GM21528 (cell line): Measurements from ENCODE around the gene COL5A2.

Experiments
- ATAC-seq: cut with Tn5 transposase; IDR thresholded peaks from one replicate; pipeline ENCODE4 v1.9.1; 2021; ENCODE audit warnings: mild to moderate bottlenecking, moderate library complexity; ENCODE audit not compliant: unreplicated experiment, low FRiP score

The COL5A2 gene

DNA sequence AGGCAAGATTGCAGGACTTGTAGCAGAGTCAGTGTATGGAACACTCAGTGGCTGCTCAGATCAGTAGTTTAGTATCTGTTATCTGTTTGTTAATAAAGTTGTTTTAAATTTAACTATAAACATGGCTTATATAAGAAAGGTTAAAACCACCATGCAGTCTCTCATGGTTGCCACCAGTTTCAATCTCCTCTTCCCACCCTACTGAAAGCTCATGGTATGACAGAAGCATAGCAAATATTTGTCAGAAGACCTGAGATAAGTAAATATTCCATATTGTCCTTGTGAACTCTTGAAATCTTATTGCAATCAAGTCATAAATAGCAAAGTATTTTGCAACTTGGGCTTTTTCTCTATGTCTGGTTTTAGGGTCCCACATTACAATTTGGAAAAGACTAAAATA lies 2.1 kb upstream of the COL5A2 start:
- no peak for ATAC-seq

DNA sequence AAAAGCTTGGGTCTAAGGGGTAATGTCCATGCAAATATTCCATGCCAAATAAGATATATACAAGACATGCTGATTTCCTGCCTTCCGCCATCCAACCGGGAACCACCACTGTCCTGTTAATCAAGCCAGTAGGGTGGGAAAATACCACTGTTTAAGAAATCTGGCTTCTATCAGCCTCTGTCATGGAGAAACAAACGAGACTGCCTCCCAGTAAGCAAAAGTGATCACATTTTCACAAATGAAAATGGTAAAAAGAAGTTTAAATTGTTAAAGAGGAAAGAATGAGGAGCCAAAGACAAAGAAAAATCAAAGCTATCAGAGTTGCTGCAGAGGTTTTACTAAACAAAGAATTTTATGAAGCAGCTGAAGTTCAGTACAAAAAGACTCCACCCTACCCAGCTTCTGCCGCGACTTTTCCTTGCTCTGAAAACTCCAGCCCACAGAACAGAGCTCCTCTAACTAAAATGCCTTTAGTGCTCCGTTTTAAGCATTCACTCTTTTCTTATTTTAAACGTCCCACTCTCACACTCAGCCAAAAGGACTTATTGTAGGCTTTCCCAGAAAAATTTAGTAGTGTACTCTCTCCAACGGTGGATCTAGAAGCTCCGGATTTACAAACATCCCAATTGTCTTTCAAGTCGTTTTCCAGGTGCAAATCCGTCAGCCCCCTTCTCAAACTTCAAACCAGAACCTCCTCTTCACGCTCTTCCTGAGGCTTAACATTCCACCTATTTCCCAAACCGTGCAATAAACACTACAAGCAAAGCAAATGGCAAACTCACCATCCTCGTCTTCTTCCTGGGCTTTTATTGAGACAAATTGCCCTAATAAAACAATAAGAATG lies 613 bp downstream of the COL5A2 start:
- ATAC-seq, result no peak

DNA sequence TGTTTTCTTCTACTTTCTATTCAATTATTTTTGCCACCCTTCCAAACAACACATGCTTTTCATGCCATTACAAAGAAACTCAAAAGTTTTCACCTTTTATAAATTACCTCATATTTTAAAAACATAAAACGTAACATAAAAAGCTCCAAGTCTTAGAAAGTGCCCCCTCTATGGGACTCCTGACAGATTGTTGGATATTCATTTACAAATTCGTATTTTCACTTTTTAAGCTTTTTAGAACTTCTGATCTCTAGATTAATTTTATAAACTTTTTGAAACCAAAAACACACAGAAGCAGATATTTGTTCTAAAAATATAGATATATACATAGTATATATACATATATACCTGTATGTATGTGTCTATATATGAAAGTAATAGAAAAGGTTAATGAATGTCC lies 1.5 kb downstream of the COL5A2 start:
- ATAC-seq, result no peak

DNA sequence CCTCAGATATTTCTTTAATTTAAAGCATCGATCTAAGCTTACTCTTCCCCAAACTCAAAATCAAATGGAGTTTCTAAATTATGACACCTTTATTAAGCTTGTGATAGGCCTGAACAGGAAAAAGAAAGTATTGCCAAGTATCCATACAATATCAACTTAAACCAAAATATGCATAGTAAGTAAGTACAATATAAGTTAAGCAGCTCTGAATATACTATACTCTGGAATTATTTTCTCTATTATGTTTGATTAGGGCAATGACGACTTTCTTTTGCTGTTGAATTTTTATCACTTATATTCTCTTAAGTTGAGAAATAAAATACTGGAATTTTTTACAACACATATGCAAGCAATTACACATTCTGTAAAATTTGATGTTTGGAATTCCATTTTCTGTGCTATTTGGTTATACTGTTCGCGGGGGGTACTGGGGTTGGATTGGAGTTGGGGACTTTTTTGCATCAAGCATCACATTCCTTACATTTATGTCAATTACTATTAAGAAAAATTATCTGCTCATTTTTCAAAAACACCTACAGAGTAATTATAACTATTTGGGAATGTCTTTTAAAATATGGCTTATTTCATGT lies 2.2 kb downstream of the COL5A2 start:
- ATAC-seq, result no peak

DNA sequence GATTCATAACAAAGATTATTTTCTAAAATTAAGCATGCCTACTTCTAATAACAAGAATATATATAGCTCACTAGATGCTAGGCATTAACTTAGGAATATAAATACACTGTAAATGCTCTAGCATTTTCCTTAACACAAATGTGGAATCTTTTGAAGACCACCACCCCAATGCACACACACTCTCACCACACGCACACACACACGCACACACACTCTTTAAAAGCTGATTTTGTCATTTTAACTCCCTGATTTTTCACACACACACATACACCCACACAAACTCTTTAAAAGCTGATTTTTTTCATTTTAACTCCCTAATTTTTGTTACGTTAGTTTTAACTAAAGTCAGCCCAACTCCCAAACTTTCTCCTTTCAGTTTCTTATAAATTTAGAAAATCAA lies 3.0 kb downstream of the COL5A2 start:
- ATAC-seq, result no peak

DNA sequence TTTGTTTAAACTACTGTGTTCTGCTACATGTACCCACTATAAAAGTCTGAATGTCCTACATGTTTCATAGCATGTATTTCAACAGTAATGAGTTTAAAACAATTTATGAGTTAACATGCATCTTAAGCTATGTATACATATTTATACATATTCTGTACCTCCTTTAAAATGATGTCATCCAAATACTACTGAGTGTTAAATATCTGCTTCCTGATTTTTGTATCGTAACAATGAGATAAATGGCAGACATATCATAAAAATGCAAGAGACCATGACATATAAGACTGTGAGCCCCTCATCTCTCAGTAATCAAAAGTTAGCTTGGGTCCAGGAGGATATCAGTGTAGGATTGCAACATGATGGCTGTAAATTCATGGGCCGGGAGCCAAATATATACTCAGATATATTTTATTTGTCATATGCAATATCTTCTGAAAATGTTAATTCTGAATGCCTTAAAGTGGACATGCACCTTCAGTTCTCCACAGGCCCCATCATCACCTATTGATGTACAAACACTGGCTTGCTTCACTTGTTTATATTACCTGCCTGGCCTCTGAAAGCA lies 3.6 kb downstream of the COL5A2 start:
- ATAC-seq, result no peak

DNA sequence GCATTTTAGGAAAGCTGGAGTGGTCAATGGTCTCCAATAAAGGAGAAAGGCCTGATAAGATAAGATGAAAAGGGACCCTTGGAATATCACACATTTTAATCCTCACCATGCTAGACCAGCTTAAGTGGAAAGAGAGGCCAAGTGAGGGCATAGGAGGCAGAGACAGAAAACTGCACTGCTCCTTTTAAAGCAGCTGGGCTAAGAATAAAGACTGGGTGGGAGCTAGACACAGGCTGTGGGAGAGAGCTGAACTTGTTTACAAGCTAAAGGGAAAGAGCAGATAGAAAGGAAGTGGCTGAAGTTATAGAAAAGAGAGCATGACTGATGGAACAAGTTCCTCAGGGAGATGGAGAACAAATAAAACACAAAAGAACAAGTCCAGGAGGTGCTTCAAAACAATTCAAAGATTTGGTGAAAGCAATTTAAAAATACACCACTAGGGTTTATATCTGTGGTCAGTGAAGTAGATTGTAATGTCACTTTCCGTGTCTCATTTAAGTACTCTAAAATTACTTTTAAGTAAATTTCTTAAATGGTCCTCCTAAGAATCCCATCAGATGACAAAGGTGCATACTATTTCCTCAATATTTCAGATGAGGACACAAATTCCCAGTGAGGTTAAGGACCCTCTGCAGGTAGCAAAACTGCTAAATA lies 7.5 kb downstream of the COL5A2 start:
- ATAC-seq, result no peak

DNA sequence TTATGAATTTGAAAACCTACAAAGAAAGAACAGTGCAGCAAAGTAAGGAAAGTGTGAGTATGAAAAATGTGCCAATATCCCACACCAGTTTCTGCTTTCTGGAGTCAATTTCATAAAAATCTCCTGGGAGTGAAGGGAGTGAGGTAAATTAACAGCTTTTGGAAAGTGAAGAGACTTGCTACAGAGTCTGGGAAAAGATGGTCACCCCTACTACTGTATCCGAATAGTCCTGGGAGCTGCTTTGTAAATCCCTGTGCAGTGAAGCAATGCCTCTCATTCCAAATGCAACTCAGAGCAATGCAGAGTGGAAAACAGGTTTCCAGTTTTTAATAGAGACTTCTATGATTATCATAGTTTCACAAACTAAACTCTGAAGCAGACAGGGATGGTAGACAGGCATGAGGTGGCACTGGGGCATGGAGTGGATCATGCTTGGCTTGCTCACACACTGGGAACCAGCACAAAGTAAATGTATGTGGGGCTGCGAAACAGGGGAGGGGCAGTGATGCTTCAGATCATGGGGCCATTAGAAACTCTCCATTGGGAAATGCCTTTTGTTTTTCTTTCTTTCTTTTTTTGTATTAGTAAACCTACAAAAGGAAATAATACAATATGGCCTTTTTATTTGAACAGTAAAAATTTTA lies 10.6 kb downstream of the COL5A2 start:
- ATAC-seq, result no peak

DNA sequence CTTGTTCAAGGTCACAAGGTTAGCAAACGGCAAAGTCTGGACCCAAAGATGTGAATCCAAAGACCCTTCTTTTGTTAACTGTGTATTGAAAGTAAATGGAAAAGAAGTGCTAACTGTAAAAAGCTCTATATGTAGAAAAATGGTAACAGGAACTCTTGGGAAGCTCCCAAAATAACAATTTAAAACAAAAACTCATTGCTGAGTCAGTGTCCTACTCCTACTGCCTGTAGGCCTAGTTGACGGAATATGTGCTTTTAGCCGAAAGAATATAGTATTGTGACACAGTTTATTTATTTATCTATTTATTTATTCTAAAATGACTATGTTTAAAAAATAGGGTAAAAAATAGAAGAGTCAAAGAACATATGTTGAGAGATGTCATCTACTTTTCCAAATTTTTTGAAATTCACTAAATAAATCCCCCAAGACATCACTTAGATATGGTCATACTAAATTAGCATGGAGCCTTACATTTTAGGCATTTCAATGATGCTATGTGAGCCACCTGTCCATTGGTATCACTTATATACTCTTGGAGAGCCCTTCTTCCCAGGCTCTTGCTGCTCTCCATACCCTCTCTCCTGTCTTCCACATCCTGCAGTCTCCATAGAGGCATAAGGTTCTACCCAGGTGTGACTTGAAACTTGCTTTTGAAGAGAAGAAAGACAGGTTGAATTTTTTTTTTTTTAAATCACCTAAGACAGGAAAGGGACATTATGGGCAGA lies 13.7 kb downstream of the COL5A2 start:
- no peak for ATAC-seq

DNA sequence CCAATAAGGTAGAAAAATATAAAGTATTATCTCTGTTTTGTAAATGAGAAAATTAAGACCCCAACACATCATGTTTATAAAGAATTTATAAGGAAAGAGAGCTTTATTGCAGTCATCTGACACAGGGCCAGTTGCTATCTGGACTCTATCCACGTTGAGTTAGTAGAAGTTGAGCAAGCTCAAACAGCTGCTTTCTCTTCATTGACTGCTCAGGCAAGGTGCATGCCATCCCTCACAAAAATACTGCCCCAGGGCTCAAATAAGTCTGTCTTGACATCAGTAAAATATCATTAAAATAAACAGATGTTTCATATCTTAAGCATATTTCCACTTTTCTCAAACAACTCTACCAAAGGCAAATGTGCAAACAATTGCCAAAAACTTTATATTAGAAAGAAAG lies 14.8 kb downstream of the COL5A2 start:
- no peak for ATAC-seq

DNA sequence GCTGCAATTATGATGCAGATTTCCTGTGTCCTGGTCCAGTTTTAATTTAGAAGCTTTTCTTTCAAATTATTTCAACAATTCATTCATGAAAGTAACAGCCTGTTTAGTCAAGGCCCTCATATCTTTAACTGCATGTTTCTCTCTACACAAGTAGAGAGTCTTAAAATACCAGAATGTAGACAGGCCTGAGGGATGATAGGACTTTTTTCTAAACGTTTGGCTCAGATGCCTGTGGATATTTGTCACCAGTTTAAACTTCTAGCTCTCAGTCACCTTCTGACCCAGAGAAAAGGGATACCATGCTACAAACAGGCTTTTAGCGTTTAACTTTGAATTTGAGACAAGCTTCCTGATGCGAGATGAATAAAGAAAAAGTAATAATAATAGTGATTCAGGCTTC lies 15.7 kb downstream of the COL5A2 start:
- no peak for ATAC-seq

DNA sequence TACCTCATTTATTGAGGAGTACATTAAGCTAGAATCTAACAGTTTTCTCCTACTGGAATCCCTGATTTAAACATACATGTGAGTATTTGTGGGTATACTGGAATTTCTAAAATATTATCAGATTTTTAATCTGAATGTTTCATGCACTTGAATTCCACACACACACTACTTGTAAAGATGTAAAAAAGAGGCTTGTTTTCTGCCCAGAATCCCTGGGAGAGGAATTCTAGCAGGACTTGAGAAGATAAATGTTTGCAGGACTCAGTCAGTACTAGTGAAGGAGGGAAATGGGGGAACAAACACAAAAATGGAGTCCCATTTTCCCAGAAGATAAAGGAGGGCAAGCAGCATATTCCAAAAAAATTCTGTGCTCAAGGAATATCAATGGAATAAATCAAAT lies 17.0 kb downstream of the COL5A2 start:
- ATAC-seq, result no peak

DNA sequence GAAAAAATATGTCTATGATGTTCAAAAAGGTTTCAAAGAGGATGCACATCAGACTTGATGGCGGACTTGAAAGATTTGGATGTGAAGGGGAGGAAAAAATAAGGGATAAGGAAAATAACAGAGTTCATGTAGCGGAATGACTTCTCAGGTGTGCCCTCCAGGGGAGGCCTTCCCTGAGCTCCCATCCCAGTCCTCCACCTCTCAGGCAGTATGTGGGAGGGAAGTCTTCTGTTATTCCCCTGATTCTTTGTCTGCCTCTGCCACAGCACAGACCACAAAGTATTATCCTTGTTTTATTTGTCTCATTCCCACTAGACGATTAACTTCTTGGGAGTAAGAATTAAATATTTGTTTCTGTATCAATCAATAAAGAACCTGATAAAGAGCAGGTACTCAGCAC lies 17.7 kb downstream of the COL5A2 start:
- ATAC-seq, result no peak

DNA sequence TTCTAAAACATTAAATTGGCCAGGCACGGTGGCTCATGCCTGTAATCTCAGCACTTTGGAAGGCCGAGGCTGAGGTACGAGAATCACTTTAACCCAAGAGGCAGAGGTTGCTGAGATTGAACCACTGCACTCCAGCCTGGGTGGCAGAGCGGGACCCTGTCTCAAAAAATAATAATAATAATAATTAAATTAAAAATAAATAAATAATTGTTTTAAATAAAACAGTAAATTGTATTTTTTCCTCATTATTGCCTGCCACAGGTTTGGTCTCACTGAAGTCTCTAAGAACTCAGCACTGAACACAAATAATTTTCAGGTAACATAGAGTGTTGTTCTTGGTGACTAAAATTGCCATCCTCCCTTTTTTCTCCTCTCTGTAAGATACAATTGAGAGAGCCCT lies 19.8 kb downstream of the COL5A2 start:
- no peak for ATAC-seq

DNA sequence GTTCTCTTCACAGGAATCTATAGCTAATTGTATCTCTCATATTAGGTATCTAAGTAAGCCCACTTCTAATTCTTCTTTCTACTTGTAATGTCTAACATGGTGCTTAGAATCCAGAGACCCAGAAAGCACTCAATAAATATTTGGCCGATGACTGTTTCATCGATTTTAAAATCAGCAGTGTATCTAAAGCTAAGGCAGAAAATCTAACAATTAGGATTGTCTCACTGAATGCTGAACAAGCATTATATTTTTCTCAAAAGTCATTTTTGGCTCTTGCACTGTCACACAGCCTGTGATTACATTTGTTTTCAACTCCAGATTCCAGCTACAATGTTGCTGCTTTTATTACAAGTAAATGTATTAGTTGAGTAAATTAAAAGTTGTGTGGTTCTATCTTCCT lies 20.3 kb downstream of the COL5A2 start:
- ATAC-seq, result no peak

DNA sequence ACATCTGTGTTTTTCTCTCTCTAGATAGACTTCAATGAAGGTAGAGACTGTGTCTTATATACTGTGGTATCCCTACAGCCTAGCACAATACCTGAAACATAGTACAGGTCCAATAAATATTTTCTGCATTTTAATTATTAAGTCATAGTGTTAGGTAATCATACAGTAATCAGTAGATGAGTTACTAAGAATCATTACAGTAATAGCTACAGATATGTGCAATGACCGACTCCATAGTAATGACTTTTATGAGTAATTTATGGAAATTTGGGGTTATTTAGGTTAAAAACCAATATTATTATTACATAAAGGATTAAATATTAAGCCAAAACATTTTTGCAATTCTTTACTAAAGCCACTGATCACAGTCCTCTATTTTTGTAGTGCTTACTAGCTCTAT lies 21.6 kb downstream of the COL5A2 start:
- ATAC-seq, result no peak

DNA sequence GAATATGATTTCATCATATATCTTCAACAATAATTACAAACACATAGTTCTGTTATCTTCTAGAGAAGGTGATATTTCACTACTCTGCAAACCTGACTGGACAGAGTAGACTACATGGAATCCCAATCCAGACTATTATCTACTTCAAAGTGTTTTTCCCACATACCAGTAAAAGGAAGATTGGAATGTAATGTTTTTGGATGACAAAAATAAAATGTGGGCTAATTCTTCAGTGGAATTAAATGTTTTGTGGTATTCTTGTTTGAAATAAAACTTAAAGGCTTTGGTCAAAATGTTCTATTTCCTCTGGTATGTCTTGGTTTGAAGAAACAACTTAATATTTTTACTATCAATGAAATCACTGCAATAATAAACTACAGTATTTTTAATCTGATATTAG lies 22.1 kb downstream of the COL5A2 start:
- ATAC-seq, result no peak

DNA sequence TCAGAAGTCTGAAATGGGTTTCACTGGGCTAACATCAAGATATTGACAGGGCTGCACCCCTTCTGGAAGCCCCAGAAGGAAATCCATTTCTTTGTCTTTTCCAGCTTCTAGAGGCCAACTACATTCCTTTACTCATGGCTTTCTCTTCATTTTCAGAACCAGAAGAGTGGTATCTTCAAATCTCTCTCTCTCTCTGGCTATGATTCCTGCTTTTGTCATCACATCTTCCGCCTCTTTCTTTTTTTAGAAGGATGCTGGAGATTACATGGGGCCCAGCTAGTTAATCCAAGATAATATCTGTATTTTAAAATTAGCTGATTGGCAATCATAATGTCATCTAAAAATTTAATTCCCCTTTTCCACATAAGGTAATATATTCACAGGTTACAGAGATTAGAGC lies 23.8 kb downstream of the COL5A2 start:
- ATAC-seq, result no peak

DNA sequence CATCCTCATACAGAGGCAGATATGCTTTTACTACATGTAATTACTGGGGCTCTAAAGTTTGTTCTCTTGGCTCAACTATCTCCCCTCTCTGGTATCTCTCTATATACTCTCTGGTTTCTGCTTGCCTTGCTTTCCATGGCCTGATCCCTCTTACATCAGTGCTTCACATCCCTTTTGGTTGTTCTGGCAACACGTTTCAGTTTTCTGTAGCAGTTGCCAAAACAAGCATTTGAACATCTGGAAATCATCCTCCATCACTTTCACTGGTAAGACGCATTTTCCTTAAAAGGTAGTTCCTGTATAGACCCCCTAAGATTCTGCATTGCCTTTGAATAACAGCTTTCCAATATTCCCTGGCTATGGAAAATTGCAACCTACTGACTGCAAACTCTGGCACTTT lies 25.9 kb downstream of the COL5A2 start:
- ATAC-seq, result no peak

DNA sequence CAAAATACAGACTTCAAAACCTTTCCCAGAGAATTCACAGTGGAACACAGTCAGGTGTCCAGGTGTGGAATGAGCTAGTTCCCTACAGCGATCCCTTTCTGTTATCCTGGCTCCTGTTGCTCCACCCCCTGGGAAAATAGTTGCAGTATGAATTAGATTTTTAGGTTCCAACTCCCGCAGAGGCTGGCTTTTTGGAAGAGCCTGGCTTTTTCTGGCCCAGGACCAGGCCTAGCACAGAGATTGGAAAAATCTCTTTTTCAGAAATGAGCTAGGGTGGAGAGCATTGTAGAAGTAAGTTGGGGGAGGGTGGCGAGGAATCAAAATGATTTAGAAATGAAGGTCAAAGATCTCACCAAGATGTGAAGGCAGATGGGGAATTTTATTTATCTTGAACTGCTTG lies 27.1 kb downstream of the COL5A2 start:
- ATAC-seq, result no peak
